ENCODE measurements around the gene CBY2. TPM values are rescaled to one million over a fixed set of nuclear protein-coding genes. Genes with fewer than 3 reads are reported as not detected.

The CBY2 gene
- polyA plus RNA-seq, 1 experiment = not detected

DNA sequence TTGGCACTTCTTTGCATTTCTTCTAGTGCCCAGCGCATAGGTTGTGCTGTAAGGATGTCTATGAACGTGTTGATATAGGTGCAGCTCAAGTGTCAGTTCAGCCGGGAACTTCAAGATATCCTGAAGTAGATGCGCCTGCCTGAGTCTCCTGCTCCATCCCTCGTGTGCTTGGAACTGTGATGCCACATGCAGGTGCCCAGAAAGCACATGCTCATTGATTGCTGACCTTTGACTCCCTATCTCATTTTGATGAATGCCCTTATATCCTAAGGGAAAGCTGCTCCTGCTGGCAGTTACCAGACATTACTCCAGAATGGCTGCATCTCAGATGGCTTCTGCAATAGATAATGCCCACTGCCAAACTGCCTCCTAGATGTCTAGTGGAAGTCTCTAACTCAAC lies 40.9 kb downstream of the CBY2 start:
- no peaks in the 10 kb centered on the region for H3K9me3 ChIP-seq (ENCODE audit: control insufficient read depth, insufficient read depth, low read length)
- no peak for DNase-seq (ENCODE audit: low read depth, low spot score)
- no peak overlapping the region for H3K27ac ChIP-seq (ENCODE audit: low read depth, low read length)
- TF ChIP-seq, protein P1, sequence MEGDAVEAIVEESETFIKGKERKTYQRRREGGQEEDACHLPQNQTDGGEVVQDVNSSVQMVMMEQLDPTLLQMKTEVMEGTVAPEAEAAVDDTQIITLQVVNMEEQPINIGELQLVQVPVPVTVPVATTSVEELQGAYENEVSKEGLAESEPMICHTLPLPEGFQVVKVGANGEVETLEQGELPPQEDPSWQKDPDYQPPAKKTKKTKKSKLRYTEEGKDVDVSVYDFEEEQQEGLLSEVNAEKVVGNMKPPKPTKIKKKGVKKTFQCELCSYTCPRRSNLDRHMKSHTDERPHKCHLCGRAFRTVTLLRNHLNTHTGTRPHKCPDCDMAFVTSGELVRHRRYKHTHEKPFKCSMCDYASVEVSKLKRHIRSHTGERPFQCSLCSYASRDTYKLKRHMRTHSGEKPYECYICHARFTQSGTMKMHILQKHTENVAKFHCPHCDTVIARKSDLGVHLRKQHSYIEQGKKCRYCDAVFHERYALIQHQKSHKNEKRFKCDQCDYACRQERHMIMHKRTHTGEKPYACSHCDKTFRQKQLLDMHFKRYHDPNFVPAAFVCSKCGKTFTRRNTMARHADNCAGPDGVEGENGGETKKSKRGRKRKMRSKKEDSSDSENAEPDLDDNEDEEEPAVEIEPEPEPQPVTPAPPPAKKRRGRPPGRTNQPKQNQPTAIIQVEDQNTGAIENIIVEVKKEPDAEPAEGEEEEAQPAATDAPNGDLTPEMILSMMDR (IDR thresholded peaks at IDR 0.05; ENCODE audit: low read depth, low read length) = no peak
- H3K4me3 ChIP-seq (ENCODE audit: low read depth, low read length) = no peak overlapping the region
- ChIA-PET POLR2A (no interaction called here), CTCF (no interaction called here)
- peaks cover 5% of the 10 kb centered on the region for H3K27me3 ChIP-seq (ENCODE audit: control insufficient read depth, insufficient read depth, low read length)

DNA sequence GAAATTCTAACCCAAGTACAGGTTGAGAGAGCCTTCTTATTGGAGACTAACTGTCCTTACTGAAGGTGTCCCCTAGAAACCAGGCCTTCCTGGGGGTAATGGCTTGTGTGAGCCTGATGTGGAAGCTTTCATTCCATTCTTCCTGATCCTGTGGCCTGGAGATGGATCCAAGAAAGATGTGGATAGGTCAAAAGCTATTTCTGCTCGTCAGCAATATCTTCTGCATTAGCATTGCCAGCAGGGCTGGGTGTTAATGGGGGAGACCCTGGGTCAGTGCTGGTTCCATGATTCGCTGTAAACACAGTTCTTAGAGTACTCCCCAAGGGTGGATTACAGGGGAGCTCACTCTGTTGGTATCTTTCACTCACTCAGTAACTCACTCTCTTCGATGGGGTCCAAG lies 42.9 kb downstream of the CBY2 start:
- Histone ChIP-seq H3K9me3 (ENCODE audit: control insufficient read depth, insufficient read depth, low read length) (no peaks in the 10 kb centered on the region), H3K27ac (ENCODE audit: low read depth, low read length) (no peak overlapping the region), H3K27me3 (ENCODE audit: control insufficient read depth, insufficient read depth, low read length) (peaks cover 11% of the 10 kb centered on the region), H3K4me3 (ENCODE audit: low read depth, low read length) (no peak overlapping the region)
- POLR2A ChIA-PET = no interaction called here
- TF ChIP-seq, protein P1 (IDR thresholded peaks at IDR 0.05; ENCODE audit: low read depth, low read length) = no peak
- CTCF ChIA-PET = no interaction called here
- no peak for DNase-seq (ENCODE audit: low read depth, low spot score)

DNA sequence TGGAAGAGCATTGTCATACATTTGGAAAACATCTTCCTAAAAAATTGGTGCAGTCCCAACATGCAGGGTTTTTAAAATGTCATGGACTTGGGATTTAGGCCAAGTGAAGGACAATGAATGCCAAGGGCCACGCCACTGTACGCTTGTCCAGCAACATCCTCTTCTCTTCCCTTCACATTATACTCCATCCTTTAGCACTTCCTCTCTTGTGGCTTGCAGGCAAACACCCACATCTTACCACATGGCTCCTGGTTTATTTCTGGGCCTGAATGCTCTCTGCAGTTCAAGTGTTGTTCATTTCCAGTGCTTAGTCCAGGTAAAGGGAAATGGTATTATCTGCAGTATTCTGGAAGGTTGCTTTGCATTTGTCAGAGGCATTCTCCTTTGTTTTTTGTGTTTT lies 45.0 kb downstream of the CBY2 start:
- ChIA-PET CTCF (no interaction called here), POLR2A (no interaction called here)
- no peak for DNase-seq (ENCODE audit: low read depth, low spot score)

DNA sequence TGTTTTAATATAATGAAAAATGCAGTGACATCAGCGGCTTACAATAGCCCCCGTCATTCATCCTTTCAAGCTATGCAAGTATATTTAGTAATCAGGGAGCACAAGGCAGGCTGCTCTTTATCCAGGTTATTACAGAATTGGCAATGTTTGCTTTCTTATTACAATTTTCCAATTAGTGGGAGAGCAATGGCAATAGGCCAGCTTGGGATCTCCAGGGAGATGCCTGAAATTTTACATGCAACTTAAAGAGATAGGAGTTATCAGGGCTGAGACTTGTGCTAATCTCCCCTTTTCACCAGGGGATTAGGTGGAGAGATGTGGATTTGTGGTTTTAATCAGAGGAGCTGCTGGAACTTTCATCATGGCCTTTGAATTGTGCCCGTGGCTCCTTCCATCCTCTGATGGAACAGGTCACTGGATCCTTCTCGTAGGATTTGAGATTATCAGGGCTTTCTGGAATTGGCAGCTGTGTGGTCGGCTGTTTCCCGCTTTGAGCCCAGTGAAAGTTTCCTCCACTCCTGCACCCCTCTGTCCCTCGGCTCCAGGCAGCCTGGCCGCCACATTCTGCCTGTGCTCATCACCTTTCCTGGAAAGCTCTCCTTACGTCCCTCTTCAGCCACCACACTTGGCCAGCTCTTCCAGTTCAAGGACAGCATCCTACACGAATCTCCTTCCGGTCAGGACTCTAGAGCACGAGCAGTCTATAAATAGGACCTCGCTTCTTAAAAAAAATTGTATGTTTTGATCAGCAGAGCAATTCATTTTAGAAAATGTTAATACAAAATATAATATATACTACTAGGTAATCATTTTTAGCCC lies 47.0 kb downstream of the CBY2 start:
- no peak for DNase-seq (ENCODE audit: low read depth, low spot score)
- CTCF ChIA-PET = no interaction called here
- POLR2A ChIA-PET = no interaction called here

More for the DNA sequence above, 45.0 kb downstream of the CBY2 start:
- Histone ChIP-seq H3K27me3 (ENCODE audit: control insufficient read depth, insufficient read depth, low read length) (peaks cover 11% of the 10 kb centered on the region), H3K27ac (ENCODE audit: low read depth, low read length) (no peak overlapping the region), H3K9me3 (ENCODE audit: control insufficient read depth, insufficient read depth, low read length) (no peaks in the 10 kb centered on the region), H3K4me3 (ENCODE audit: low read depth, low read length) (no peak overlapping the region)
- TF ChIP-seq, protein P1 (IDR thresholded peaks at IDR 0.05; ENCODE audit: low read depth, low read length) = no peak

DNA sequence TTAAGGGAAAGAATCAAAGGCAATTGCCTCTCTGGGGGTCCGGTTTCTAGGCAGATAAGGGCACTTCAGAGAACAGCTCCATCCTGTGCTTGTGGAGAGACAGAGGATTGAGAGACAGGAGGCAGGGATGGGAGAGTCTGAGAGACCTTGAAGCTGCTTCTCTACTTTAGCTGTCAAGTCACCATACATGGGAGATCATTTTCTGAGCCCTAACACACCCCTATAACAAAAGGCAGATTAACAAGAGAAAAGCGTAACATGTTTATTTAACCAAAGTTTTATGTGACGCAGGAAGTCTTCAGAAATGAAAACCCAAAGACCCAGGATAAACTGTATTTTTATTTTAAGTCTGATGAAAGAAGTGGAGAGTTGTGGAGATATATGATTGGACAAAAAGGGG lies 48.4 kb downstream of the CBY2 start:
- Histone ChIP-seq H3K4me3 (ENCODE audit: low read depth, low read length) (no peak overlapping the region), H3K27ac (ENCODE audit: low read depth, low read length) (no peak overlapping the region), H3K27me3 (ENCODE audit: control insufficient read depth, insufficient read depth, low read length) (peaks cover 11% of the 10 kb centered on the region), H3K9me3 (ENCODE audit: control insufficient read depth, insufficient read depth, low read length) (no peaks in the 10 kb centered on the region)
- TF ChIP-seq, protein P1 (IDR thresholded peaks at IDR 0.05; ENCODE audit: low read depth, low read length) = no peak
- CTCF ChIA-PET = no interaction called here
- POLR2A ChIA-PET = no interaction called here
- no peak for DNase-seq (ENCODE audit: low read depth, low spot score)

More for the DNA sequence above, 47.0 kb downstream of the CBY2 start:
- peaks cover 11% of the 10 kb centered on the region for H3K27me3 ChIP-seq (ENCODE audit: control insufficient read depth, insufficient read depth, low read length)
- no peak overlapping the region for H3K27ac ChIP-seq (ENCODE audit: low read depth, low read length)
- no peak overlapping the region for H3K4me3 ChIP-seq (ENCODE audit: low read depth, low read length)
- TF ChIP-seq, protein P1 (IDR thresholded peaks at IDR 0.05; ENCODE audit: low read depth, low read length) = no peak
- H3K9me3 ChIP-seq (ENCODE audit: control insufficient read depth, insufficient read depth, low read length) = no peaks in the 10 kb centered on the region

Data from AG04450 (cell line).